Measurements from ENCODE around the gene CHD9NB.

DNA sequence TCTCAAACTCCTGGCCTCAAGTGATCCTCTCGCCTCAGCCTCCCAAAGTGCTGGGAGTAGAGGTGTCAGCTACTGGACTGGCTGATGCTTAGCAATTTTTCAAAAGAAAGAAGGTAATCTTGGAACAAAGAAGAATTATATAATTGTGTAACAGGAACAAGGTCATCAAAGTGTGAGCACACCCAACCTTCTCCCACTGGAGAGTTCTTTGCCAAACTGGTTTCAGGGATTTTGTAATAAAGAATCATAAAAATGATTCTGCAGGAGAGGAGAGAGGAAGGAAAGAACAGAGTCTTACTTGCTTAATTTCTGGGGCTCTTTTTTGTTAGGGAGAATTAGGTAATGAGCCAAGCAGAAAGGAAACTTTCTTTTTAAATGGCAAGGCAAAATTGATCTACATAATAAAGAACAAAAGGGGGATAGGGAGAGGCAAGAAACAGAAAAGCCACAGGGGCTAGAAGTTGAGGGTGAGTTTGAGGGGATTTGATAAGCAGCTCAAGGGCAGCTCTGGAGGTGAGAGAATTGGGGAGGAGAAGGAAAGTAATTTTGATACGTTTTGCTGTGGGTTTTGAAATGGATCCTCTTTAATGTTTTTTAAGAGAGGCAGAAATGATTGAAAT lies 21.3 kb downstream of the CHD9NB start:
- TF ChIP-seq POLR2A (IDR thresholded peaks at IDR 0.05), result no peak
- TF ChIP-seq, protein P1, sequence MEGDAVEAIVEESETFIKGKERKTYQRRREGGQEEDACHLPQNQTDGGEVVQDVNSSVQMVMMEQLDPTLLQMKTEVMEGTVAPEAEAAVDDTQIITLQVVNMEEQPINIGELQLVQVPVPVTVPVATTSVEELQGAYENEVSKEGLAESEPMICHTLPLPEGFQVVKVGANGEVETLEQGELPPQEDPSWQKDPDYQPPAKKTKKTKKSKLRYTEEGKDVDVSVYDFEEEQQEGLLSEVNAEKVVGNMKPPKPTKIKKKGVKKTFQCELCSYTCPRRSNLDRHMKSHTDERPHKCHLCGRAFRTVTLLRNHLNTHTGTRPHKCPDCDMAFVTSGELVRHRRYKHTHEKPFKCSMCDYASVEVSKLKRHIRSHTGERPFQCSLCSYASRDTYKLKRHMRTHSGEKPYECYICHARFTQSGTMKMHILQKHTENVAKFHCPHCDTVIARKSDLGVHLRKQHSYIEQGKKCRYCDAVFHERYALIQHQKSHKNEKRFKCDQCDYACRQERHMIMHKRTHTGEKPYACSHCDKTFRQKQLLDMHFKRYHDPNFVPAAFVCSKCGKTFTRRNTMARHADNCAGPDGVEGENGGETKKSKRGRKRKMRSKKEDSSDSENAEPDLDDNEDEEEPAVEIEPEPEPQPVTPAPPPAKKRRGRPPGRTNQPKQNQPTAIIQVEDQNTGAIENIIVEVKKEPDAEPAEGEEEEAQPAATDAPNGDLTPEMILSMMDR (IDR thresholded peaks at IDR 0.05), result no peak
- no peak for TF ChIP-seq EP300 (IDR thresholded peaks at IDR 0.05; ENCODE audit: low read depth)
- TF ChIP-seq POLR2AphosphoS5 (IDR thresholded peaks at IDR 0.05), result no peak

All from transverse colon (tissue), 4 donors.